DMS53 treated with DMSO at 0.1 percent for 48 hours (cell line): ENCODE results near the gene SAMD1.
"Not testable (repeated sequence)": the region's sequence is repeated elsewhere in the genome, so short reads cannot be mapped to it uniquely, and the experiment has no call there.

ENCODE experiments used
- DNase-seq: peaks from one replicate; lab custom pipeline; 2025; ENCODE audit not compliant: unreplicated experiment; lab: John Stamatoyannopoulos, UW

The SAMD1 gene

DNA sequence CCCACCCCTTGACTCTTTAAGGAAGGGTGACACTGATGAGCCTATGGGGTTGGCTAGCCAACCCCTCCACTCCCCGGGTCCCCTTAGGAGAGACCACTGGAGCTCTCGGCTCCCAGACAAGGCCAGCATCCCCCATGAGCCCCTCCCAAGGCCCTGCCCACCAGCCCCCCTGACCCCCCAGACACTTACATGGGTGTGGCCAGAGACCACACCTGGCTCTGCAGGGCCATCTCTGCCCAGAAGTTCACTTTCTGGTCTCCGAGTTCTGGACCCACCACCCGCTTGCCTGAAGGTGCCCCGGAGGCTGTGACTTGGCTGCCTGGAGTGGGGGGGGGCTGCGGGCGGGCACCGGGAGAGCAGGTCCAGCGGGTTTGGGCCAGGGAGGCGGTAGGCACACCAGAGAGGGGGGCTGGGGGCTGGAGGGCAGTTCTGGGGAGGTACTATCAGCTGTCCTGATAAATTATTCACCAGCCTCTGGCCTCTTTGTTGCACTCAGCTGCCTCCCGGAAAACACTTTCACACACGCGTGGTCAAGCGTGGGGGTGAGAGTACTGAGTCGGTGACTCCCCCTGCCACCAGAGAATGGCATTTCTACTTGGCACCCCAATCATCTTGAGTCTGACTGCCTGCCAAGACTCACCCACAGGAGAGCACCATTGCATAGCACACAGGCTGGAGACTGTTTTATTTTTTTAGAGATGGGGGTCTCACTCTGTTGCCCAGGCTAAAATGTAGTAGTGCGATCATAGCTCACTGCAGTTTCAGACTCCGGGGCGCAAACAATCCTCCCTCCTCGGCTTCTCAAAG, 28.6 kb downstream of the SAMD1 start, which contains the start of gene PALM3:
PALM3 (minus strand) TSS at position 326 of the 807 bp plus-strand sequence; CDS start at position 230, 96 bp downstream.
- no peak for DNase-seq

GRCh38 chr19:14061081-14061749, 29.3 kb downstream of the SAMD1 start:
- DNase-seq = no peak

DNA sequence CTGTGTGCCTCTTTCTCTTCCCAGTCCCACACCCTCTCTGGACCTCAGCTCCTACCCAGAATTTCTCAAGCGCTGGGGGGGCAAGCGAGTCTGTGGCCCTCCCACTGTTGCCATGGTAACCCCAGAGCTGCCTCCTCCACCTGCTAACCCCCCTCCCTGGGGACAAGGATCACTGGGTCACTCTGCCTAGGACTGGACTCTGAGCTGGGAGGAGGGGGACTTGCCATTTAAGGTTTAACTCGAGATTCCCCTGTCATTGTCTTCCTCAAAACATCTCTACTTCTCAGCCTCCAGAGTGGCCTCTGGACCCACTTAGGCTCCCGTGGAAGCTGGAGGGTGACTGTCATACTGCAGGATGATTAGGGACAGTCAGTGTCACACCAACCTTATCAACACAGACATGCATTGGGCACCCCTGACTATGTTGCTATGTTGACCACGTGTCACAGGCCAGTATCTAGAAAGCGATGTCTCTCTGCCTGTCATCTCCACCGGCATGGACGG, 30.8 kb downstream of the SAMD1 start:
- no peak for DNase-seq

- DNase-seq = no peak
Observed at GRCh38 chr19:14059093-14059480, 31.5 kb downstream of the SAMD1 start.

DNA sequence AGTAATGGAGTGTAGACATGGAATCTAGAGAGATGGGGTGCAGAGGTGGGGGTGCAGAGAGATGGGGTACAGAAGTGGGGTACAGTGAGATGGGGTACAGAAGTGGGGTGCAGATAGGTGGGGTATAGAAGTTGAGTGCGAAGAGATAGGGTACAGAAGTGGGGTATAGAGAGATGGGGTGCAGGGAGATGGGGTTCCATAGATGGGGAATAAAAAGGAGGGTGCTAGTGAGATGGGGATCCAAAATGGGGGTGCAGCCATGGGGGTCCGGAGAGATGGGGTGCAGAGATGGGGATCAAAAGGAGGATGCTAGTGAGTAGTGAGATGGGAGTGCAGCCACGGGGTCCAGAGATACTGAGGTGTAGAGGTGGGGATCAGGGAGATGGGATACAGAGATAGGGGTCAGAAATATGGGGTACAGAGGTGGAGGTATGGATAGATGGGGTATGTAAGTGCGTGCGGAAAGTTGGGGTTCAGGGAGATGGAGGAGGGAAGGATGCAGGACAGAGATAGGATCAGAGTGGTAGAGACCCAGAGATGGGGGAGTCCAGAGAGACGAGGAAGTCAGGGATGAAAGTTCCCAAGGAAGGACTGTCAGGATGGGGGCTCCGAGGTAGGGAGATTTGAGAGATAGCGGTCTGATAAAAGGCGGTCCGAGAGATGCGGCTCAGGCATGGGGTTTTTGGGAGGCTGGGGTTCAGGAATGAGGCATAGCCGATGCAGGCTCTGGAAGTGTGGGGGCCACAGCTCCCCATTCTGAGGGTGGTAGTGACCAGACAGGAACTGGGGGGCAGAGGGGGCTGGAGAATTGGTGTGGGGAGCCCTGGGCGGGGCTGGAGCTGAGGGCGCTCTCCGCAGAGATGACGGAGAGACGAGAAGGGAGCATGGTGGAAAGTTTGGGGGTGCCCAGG, 32.1 kb downstream of the SAMD1 start:
- DNase-seq = no peak

DNA sequence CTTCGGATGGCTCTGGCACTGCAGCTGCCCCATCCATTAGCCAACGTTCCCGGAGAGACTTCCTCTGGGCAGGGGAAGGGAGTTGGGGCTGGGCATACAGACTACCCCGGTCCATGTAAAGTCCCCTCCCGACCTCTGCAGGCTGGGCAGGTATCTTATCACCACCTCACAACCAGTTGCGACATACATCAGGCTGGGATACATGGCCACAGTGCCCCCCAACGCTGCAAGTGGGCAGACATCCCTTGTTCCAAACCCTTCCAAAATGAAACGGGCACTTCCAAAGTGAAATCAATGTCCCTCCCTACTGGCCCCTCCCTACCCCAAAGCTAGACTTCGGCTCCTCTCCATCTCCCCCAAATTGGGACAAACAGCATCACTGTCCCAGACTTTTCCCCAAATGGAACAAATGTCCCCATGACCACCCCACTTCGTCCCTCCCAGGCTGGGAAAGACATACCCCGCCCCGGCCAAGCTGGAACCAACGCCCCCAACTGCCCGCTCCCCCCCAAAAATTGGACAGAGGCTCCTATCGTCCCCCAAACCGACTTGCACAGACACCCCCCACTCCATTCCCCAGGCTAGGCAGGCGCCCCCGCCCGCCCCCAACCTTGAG, 33.7 kb downstream of the SAMD1 start:
- DNase-seq = no peak

DNA sequence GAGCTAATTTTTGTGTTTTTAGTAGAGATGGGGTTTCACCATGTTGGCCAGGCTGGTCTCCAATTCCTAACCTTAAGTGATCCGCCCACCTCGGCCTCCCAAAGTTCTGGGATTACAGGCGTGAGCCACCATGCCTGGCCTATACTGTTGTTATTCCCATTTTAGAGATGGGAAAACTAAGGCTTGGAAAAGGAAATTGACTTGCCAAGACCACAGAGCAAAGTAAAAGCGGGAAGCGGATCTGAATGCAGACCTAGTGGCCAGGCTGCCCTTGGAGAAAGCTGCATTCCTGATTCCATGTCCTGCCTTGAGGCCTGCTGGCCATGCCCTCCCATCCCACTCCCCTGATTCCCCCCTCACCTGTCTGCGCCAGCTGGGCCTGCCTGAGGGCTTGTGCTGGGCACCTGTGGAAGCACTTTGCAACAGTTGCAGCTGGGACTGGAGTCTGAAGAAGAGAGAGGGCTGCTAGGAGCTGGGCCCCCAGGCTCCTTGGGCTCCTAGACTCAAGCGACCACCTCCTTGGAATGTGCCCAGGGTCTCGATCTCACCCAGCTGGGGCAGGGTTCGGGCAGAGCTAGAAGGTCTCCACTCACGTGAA, 34.4 kb downstream of the SAMD1 start:
- DNase-seq = no peak

DNA sequence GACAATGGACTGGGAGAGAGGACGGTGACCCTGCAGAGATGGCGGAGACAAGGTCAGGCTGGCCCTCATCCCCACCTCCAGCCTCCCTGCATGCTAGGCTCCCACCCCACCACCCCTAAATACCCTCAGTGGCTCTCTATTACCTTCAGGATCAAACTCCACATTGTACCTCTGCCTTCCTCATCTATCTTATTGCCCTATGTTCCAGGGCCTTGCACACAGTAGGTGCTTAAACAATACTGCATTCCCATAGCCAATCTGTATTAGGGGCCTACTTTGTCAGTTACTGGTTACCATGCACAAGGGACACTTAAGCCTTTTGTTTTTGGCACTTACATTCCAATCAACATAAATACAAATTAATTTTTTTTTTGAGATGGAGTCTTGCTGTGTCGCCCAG, 35.2 kb downstream of the SAMD1 start:
- no peak for DNase-seq

- DNase-seq = no peak
Observed at GRCh38 chr19:14054721-14055120, 35.8 kb downstream of the SAMD1 start.

GRCh38 chr19:14054099-14054498, 36.5 kb downstream of the SAMD1 start:
- no peak for DNase-seq

- DNase-seq = no peak
Observed at GRCh38 chr19:14053500-14053899, 37.1 kb downstream of the SAMD1 start.

- DNase-seq = no peak
Observed at GRCh38 chr19:14053032-14053431, 37.5 kb downstream of the SAMD1 start.

- no peak for DNase-seq
Observed at GRCh38 chr19:14052470-14052869, 38.1 kb downstream of the SAMD1 start.

DNA sequence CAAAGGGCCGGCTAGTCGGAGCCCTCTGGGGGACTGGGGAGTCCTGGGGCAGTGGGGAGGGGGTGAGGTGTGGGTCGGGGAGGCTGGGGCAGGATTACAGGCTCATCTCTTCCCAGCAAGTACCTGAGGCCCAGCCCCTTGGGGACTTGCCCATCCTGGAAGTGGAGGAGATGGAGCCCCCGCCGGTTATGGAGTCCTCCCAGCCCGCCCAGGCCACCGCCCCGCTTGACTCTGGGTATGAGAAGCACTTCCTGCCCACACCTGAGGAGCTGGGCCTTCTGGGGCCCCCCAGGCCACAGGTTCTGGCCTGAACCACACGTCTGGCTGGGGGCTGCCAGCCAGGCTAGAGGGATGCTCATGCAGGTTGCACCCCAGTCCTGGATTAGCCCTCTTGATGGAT, 38.6 kb downstream of the SAMD1 start:
- DNase-seq = no peak

- not testable (repeated sequence) for DNase-seq
Observed at GRCh38 chr19:14050961-14051360, 39.6 kb downstream of the SAMD1 start.

DNA sequence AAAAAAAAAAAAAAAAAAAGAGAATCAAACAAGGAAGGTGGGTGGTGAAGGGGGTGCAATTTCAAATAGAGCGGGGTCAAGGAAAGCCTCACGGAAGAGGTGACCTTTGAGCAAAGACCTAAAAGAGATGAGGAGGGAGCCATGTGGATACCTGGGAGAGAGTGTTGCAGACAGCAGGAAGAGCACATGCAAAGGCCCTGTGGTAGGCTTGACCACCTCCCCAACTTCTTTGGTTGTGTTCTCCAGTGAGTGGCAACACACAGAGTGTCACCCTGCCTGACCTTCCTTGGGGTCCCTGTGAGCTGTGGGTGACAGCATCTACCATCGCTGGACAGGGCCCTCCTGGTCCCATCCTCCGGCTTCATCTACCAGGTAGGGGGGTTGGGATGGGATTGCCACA, 40.0 kb downstream of the SAMD1 start:
- DNase-seq = no peak

DNA sequence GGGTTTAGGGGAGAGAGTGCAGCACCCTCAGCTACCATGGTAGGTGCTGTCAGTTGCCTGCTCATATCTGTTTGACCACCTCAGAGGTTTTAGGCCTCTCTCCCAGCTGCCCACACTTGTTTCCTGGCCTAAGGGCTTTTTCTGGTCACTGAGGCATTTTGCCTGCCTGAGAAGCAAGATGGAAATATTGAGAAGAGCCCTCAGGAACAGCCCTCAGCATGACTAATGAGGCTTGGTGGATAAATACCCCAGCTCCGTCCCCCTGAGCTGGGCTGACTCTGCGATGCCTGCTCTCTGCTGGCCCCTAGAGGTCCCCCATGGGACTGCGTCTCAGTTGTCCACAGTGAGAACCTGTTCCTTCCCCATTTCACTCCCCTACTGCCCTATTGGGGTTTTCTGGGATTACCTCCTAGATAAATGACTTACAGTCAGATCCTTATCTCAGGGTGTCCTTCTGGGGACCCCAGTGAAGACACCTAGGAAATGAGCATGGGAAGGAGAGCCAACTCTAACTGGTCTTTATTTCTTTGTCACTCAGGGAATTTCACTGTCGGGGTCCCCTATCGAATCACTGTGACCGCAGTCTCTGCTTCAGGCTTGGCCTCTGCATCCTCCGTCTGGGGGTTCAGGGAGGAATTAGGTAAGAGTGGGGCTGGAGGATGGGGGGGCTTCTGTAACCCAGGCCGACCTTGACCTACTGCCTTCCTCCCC, 42.0 kb downstream of the SAMD1 start:
- DNase-seq = peak; percentile 27

- DNase-seq = not testable (repeated sequence)
Observed at GRCh38 chr19:14047866-14048265, 42.7 kb downstream of the SAMD1 start.

DNA sequence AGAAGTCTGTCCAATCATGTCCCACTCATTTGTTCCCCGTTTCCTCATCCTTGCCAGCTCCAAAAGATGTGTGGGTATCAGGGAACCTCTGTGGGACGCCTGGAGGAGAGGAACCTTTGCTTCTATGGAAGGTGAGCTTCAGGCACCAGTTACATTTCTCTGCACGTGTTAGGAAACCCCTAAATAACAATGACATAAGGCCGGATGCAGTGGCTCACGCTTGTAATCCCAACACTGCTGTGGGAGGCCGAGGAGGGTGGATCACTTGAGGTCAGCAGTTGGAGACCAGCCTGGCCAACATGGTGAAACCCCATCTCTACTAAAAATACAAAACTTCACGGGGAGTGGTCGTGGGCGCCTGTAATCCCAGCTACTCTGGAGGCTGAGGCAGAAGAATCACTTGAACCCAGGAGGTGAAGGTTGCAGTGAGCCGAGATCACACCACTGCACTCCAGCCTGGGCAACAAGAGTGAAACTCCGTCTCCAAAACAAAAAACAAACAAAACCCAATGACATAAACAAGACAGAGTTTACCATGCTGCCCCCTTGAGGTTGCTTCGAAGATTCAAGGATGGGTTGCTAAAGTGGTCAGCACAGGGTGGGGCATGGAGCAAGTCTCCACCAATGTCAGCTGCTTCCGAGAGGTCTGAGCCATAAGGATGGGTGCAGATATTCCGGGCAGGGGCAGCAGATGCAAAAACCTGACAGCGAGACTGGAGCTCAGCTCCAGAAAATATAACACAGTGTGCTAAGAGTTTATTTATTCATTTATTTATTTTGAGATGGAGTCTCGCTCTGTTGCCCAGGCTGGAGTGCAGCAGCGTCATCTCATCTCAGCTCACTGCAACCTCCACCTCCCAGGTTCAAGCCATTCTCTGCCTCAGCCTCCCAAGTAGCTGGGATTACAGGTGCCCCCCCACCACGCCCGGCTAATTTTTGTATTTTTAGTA, 47.6 kb downstream of the SAMD1 start:
- not testable (repeated sequence) for DNase-seq
